ENCODE data around the gene ETS1.

ETS1 gene

GRCh38 chr11:128603003-128603696 lies 15.8 kb upstream of the ETS1 start:
- no peak for TF ChIP-seq CTCF (IDR thresholded peaks at IDR 0.05; ENCODE audit: borderline replicate concordance, insufficient read depth, low read depth, low read length)
- H3K4me3 ChIP-seq (ENCODE audit: low read depth, low read length) = no peak overlapping the region

- TF ChIP-seq CTCF (IDR thresholded peaks at IDR 0.05; ENCODE audit: borderline replicate concordance, insufficient read depth, low read depth, low read length) = no peak
- H3K4me3 ChIP-seq (ENCODE audit: low read depth, low read length) = no peak overlapping the region
Observed at GRCh38 chr11:128599729-128600128, 12.4 kb upstream of the ETS1 start.

GRCh38 chr11:128598506-128599150 lies 11.3 kb upstream of the ETS1 start:
- TF ChIP-seq CTCF (IDR thresholded peaks at IDR 0.05; ENCODE audit: borderline replicate concordance, insufficient read depth, low read depth, low read length) = no peak
- H3K4me3 ChIP-seq (ENCODE audit: low read depth, low read length) = no peak overlapping the region

- no peak overlapping the region for H3K4me3 ChIP-seq (ENCODE audit: low read depth, low read length)
- TF ChIP-seq CTCF (IDR thresholded peaks at IDR 0.05; ENCODE audit: borderline replicate concordance, insufficient read depth, low read depth, low read length) = no peak
Observed at GRCh38 chr11:128598096-128598495, 10.7 kb upstream of the ETS1 start.

GRCh38 chr11:128597209-128597608 lies 9.9 kb upstream of the ETS1 start:
- H3K4me3 ChIP-seq (ENCODE audit: low read depth, low read length) = no peak overlapping the region
- TF ChIP-seq CTCF (IDR thresholded peaks at IDR 0.05; ENCODE audit: borderline replicate concordance, insufficient read depth, low read depth, low read length) = no peak

- H3K4me3 ChIP-seq (ENCODE audit: low read depth, low read length) = no peak overlapping the region
- TF ChIP-seq CTCF (IDR thresholded peaks at IDR 0.05; ENCODE audit: borderline replicate concordance, insufficient read depth, low read depth, low read length) = no peak
Observed at GRCh38 chr11:128596250-128596649, 8.9 kb upstream of the ETS1 start.

GRCh38 chr11:128595775-128596174 lies 8.4 kb upstream of the ETS1 start:
- no peak overlapping the region for H3K4me3 ChIP-seq (ENCODE audit: low read depth, low read length)
- no peak for TF ChIP-seq CTCF (IDR thresholded peaks at IDR 0.05; ENCODE audit: borderline replicate concordance, insufficient read depth, low read depth, low read length)

Data from GM12875 (cell line).